ENCODE data around the gene ATG5.

- TF ChIP-seq CTCF (IDR thresholded peaks at IDR 0.05) (no peak), ZFX (IDR thresholded peaks at IDR 0.05; ENCODE audit: borderline replicate concordance) (no peak)
These were observed 3.6 kb downstream of the ATG5 start for GRCh38 chr6:106321940-106322339.
